GM18861 (cell line): ENCODE data around the gene COX8A.

Source experiments
- ATAC-seq: cut with Tn5 transposase; IDR thresholded peaks from one replicate; pipeline ENCODE4 v1.9.1; 2021; ENCODE audit not compliant: unreplicated experiment

Gene COX8A

GRCh38 chr11:64001484-64002420 is 27.3 kb downstream of the COX8A start:
- ATAC-seq = no peak

GRCh38 chr11:64003807-64004589 is 29.6 kb downstream of the COX8A start:
- ATAC-seq = no peak

GRCh38 chr11:64004590-64004984 is 30.2 kb downstream of the COX8A start:
- ATAC-seq = no peak

- ATAC-seq = no peak
Measured at GRCh38 chr11:64005691-64006090, 31.3 kb downstream of the COX8A start.

GRCh38 chr11:64006398-64006797 is 32.0 kb downstream of the COX8A start:
- ATAC-seq = no peak

- no peak for ATAC-seq
Measured at GRCh38 chr11:64007160-64007628, 32.8 kb downstream of the COX8A start.

- ATAC-seq = no peak
Measured at GRCh38 chr11:64007629-64008282, 33.3 kb downstream of the COX8A start.

- no peak for ATAC-seq
Measured at GRCh38 chr11:64008283-64008913, 34.0 kb downstream of the COX8A start.

- no peak for ATAC-seq
Measured at GRCh38 chr11:64008914-64009633, 34.7 kb downstream of the COX8A start.

- no peak for ATAC-seq
Measured at GRCh38 chr11:64009710-64010109, 35.3 kb downstream of the COX8A start.

GRCh38 chr11:64010783-64011182 is 36.4 kb downstream of the COX8A start:
- ATAC-seq = no peak

- ATAC-seq = no peak
Measured at GRCh38 chr11:64011371-64011770, 37.0 kb downstream of the COX8A start.

- no peak for ATAC-seq
Measured at GRCh38 chr11:64013141-64013896, 38.9 kb downstream of the COX8A start.

- ATAC-seq = no peak
Measured at GRCh38 chr11:64014356-64014755, 39.9 kb downstream of the COX8A start.

GRCh38 chr11:64015510-64015909 is 41.1 kb downstream of the COX8A start:
- ATAC-seq = no peak

GRCh38 chr11:64015935-64016845 is 41.8 kb downstream of the COX8A start:
- ATAC-seq = no peak

GRCh38 chr11:64017945-64018224 is 43.5 kb downstream of the COX8A start:
- no peak for ATAC-seq

- no peak for ATAC-seq
Measured at GRCh38 chr11:64018310-64018709, 43.9 kb downstream of the COX8A start.
